Measurements from ENCODE around the gene FNBP1L. TPM values are rescaled to one million over a fixed set of nuclear protein-coding genes. Genes with fewer than 3 reads are reported as not detected.

The FNBP1L gene
- total RNA-seq, 1 experiment from 2014 or later, result 119 TPM

GRCh38 chr1:93525431-93525830 is 77.5 kb downstream of the FNBP1L start:
- DNase-seq, result no peak
- Histone ChIP-seq H4K91ac (ENCODE audit: insufficient read length, low read depth, low read length) (no peak overlapping the region), H3K23ac (ENCODE audit: insufficient read length, low read depth, low read length) (no peak overlapping the region), H3K23me2 (ENCODE audit: insufficient read length, low read depth, low read length, poor library complexity, severe bottlenecking) (no peaks in the 10 kb centered on the region), H3K27me3 (ENCODE audit: insufficient read depth, low read length) (no peaks in the 10 kb centered on the region), H3K14ac (ENCODE audit: insufficient read depth, low read length) (no peak overlapping the region), H2AK5ac (ENCODE audit: insufficient read length, low read length) (no peak overlapping the region), H2BK5ac (ENCODE audit: insufficient read length, low read length) (no peak overlapping the region), H3T11ph (ENCODE audit: low read length) (no peak overlapping the region), H3K9me3 (ENCODE audit: control insufficient read depth, low read depth, low read length) (no peaks in the 10 kb centered on the region), H2BK20ac (ENCODE audit: low read depth, low read length, poor library complexity, severe bottlenecking) (no peak overlapping the region), H3K79me2 (ENCODE audit: insufficient read depth, low read length) (peaks cover 3% of the 10 kb centered on the region; the same call in 1 of the 2 replicates), H3K9ac (ENCODE audit: extremely low read depth, insufficient read length, low read length) (no peak overlapping the region), H3K4me1 (ENCODE audit: insufficient read depth, low read length) (no peaks in the 10 kb centered on the region; the same call in 1 of the 2 replicates), H4K8ac (replicated peaks; ENCODE audit: insufficient read length, low read depth, low read length) (no peak overlapping the region), H4K20me1 (ENCODE audit: control insufficient read depth, insufficient read depth, insufficient read length) (no peaks in the 10 kb centered on the region), H3K18ac (ENCODE audit: insufficient read length, low read depth, low read length) (no peak overlapping the region), H4K5ac (ENCODE audit: insufficient read length, low read depth, low read length) (no peak overlapping the region), H2BK12ac (ENCODE audit: insufficient read length, low read depth, low read length) (no peak overlapping the region), H2BK15ac (ENCODE audit: low read depth, low read length) (no peak overlapping the region), H3K4ac (ENCODE audit: low read depth, low read length) (no peak overlapping the region), H2AFZ (ENCODE audit: low read length) (no peak overlapping the region), H2BK120ac (ENCODE audit: low read depth, low read length, poor library complexity, severe bottlenecking) (no peak overlapping the region), H3K56ac (ENCODE audit: insufficient read length, low read depth, low read length) (no peak overlapping the region), H3K4me2 (ENCODE audit: insufficient read depth, insufficient read length, low read length) (no peak overlapping the region), H3K27ac (ENCODE audit: insufficient read length, low read depth, low read length) (no peak overlapping the region), H3K79me1 (ENCODE audit: insufficient read depth, low read depth, low read length, poor library complexity, severe bottlenecking) (no peaks in the 10 kb centered on the region)
- Mint-ChIP-seq H3K9me3 (no peaks in the 10 kb centered on the region), H3K27ac (peak overlapping the region in 1 of 3 experiments; percentile 58; a peak in 2 of 7 replicates), H3K36me3 (ENCODE audit: insufficient read depth in 1 of 3, low read depth in 3 of 3) (peaks cover 6 to 61% (median 48%) of the 10 kb centered on the region in 3 experiments), H3K27me3 (ENCODE audit: low read depth) (no peaks in the 10 kb centered on the region), H3K4me3 (no peak overlapping the region), H3K4me1 (peaks cover 4 to 7% of the 10 kb centered on the region in 2 experiments; a peak in 2 of 4 replicates)
- no CpG with 5 or more reads among the region's 1 CpG for WGBS (ENCODE audit: extremely low coverage, insufficient read length, low lambda C conversion rate)
- no peak for TF ChIP-seq CTCF (conservative IDR thresholded peaks at IDR 0.05)
